Thoracic aorta (tissue), 2 donors: ENCODE measurements around the gene ARHGAP24. TPM values are rescaled to one million over a fixed set of nuclear protein-coding genes. Genes with fewer than 3 reads are reported as not detected.
A peak's percentile ranks its signal among the peaks of the same experiment; 100 is the strongest.

ENCODE experiments used
- ATAC-seq: fragments of 150-250 bp; one replicate; pipeline ENCODE4 v1.8.0; 2017; ENCODE audit warnings: low read depth; ENCODE audit not compliant: insufficient number of reproducible peaks, low FRiP score
- DNase-seq: peaks from one replicate; pipeline ENCODE4 v3.0.0-alpha.2; 2020; ENCODE audit warnings: low spot score
- H3K27ac ChIP-seq, 2 donors: fragments of 200-600 bp; sonication (generic); 1 replicate in 1 of 2; 2 replicates in 1 of 2; pipeline ENCODE4 v1.5.1; 2016; ENCODE audit warnings: mild to moderate bottlenecking in 2 of 2, moderate library complexity in 2 of 2
- H3K27me3 ChIP-seq: fragments of 200-600 bp; sonication (generic); replicated peaks from 2 replicates; pipeline ENCODE4 v1.6.0; 2016; ENCODE audit warnings: mild to moderate bottlenecking; ENCODE audit not compliant: insufficient read depth
- H3K36me3 ChIP-seq: fragments of 200-600 bp; sonication (generic); one replicate; pipeline ENCODE4 v1.5.1; 2016
- H3K4me1 ChIP-seq, 2 donors: fragments of 200-600 bp; sonication (generic); 1 replicate in 1 of 2; 2 replicates in 1 of 2; pipeline versions ENCODE4 v1.5.1 to v1.6.0; 2016; ENCODE audit warnings: low read depth in 2 of 2, mild to moderate bottlenecking in 1 of 2; ENCODE audit not compliant: control insufficient read depth in 1 of 2
- H3K4me3 ChIP-seq: fragments of 200-600 bp; sonication (generic); 2 replicates; pipeline ENCODE4 v1.5.1; 2016; ENCODE audit warnings: mild to moderate bottlenecking
- H3K9me3 ChIP-seq: fragments of 200-600 bp; sonication (generic); 2 replicates; pipeline ENCODE4 v1.5.1; 2016
- CTCF ChIP-seq: fragments of 200-600 bp; sonication (generic); IDR thresholded peaks from one replicate; pipeline ENCODE4 v1.5.1; 2019; ENCODE audit warnings: antibody characterized with exemption
- total RNA-seq, 2 donors: library from RNA; depleted of rRNA; stranded (reverse); fragments of >200 nt; gene quantifications; one replicate each; pipeline versions ENCODE4 v1.1.0 to v1.2.3, GENCODE V29; 2016

The ARHGAP24 gene
- total RNA-seq, 2 donors from 2014 or later, result 30.1 to 43.6 TPM

GRCh38 chr4:86036736-86037135 is 561.8 kb downstream of the ARHGAP24 start:
- Histone ChIP-seq H3K27me3 (no peaks in the 10 kb centered on the region), H3K9me3 (no peaks in the 10 kb centered on the region), H3K4me3 (no peak overlapping the region), H3K27ac (no peak overlapping the region), H3K36me3 (no peaks in the 10 kb centered on the region), H3K4me1 (peaks cover 12 to 32% of the 10 kb centered on the region in 2 donors)
- no peak for DNase-seq
- ATAC-seq, result no peak
- no peak for TF ChIP-seq CTCF

GRCh38 chr4:86038037-86038436 is 563.1 kb downstream of the ARHGAP24 start:
- Histone ChIP-seq H3K27me3 (no peaks in the 10 kb centered on the region), H3K4me3 (no peak overlapping the region), H3K27ac (no peak overlapping the region), H3K36me3 (no peaks in the 10 kb centered on the region), H3K4me1 (peaks cover 4 to 20% of the 10 kb centered on the region in 2 donors), H3K9me3 (no peaks in the 10 kb centered on the region)
- no peak for ATAC-seq
- no peak for DNase-seq
- no peak for TF ChIP-seq CTCF

- peak; percentile 71 for TF ChIP-seq CTCF
- no peak for DNase-seq
- H3K27ac ChIP-seq, result no peak overlapping the region
- no peaks in the 10 kb centered on the region for H3K27me3 ChIP-seq
- peak overlapping the region; percentile 35 for H3K4me3 ChIP-seq
- H3K36me3 ChIP-seq, result no peaks in the 10 kb centered on the region
- H3K9me3 ChIP-seq, result no peaks in the 10 kb centered on the region
- ATAC-seq, result peak; percentile 55
- H3K4me1 ChIP-seq, result peaks cover 0 to 5% of the 10 kb centered on the region in 2 donors
These were observed 569.0 kb downstream of the ARHGAP24 start for GRCh38 chr4:86043755-86044592.

GRCh38 chr4:86044593-86044985 is 569.6 kb downstream of the ARHGAP24 start:
- DNase-seq (no peak), ATAC-seq (no peak)
- Histone ChIP-seq H3K4me1 (peaks cover 0 to 5% of the 10 kb centered on the region in 2 donors), H3K9me3 (no peaks in the 10 kb centered on the region), H3K4me3 (no peak overlapping the region), H3K36me3 (no peaks in the 10 kb centered on the region), H3K27ac (no peak overlapping the region), H3K27me3 (no peaks in the 10 kb centered on the region)
- no peak for TF ChIP-seq CTCF

GRCh38 chr4:86048426-86048825 is 573.5 kb downstream of the ARHGAP24 start:
- Histone ChIP-seq H3K9me3 (no peaks in the 10 kb centered on the region), H3K4me1 (peaks cover 0 to 5% of the 10 kb centered on the region in 2 donors), H3K27me3 (no peaks in the 10 kb centered on the region), H3K27ac (no peak overlapping the region), H3K36me3 (no peaks in the 10 kb centered on the region), H3K4me3 (no peak overlapping the region)
- TF ChIP-seq CTCF, result no peak
- ATAC-seq, result no peak
- DNase-seq, result no peak
